Stimulated activated CD4-positive, alpha-beta T cell treated with anti-CD3 and anti-CD28 coated beads, Interleukin-15, amount 100 ng/mL, for 24 hours (primary cell): ENCODE measurements around the gene CD2BP2.
"Not testable (repeated sequence)": the region's sequence is repeated elsewhere in the genome, so short reads cannot be mapped to it uniquely, and the experiment has no call there.

Experiments
- DNase-seq: peaks from one replicate; pipeline ENCODE4 v3.0.0-alpha.2; 2020

Gene CD2BP2

GRCh38 chr16:30341971-30342370, 13.1 kb downstream of the CD2BP2 start:
- DNase-seq = not testable (repeated sequence)

GRCh38 chr16:30340621-30341020, 14.5 kb downstream of the CD2BP2 start:
- no peak for DNase-seq

GRCh38 chr16:30338715-30339114, 16.4 kb downstream of the CD2BP2 start:
- DNase-seq = not testable (repeated sequence)

DNA sequence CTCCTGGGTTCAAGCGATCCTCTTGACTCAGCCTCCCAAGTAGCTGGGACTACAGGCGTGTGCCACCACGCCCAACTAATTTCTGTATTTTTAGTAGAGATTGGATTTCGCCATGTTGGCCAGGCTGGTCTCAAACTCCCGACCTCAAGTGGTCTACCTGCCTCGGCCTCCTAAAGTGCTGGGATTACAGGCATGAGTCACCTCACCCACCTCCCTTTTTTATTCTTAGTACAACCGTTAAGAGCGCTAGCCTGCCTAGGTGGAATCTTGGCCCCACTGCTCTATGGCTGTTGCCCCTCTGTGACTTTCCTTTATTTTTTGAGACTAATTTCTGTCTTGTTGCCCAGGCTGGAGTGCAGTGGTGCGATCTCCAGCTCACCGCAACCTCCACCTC, 17.1 kb downstream of the CD2BP2 start:
- not testable (repeated sequence) for DNase-seq

DNA sequence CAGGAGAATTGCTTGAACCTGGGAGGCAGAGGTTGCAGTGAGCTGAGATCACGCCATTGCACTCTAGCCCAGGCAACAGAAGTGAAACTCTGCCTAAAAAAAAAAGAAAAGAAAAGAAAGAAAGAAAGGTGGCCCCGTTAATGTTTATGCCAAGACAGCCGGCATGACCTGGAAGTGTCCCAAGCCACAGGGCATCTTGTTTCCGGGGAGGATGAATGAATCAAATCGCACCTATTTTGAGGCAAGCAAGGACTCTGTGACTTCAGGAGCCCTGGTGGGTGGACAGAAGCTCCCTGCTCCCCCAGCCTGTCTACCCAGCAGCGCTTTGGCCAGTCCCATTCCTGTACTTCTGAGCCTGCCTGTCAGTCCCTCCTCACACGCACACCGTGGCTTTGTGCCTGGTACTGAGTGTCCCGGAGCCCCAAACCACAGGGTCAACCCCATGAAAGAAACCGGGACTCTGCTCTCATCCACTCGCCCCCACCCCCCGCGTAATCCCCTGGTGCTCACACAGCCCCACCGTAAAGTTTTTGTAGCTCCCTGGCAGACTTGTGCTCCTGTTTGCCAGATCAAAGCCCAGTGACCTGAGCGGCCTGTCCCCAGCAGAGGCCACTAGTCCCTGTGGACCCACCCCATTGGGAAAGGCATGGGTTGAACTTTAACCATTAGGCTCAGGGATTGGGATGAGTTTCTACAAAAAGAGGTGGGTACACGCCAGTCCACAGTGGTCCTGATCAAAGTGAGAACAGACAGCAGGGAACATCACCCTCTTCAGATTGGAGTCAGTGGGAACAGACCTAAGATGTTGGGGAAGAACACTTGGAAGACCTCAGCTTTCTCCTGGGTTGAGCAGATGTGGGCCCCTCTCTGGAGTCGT, 19.3 kb downstream of the CD2BP2 start:
- DNase-seq = peak; percentile 34

DNA sequence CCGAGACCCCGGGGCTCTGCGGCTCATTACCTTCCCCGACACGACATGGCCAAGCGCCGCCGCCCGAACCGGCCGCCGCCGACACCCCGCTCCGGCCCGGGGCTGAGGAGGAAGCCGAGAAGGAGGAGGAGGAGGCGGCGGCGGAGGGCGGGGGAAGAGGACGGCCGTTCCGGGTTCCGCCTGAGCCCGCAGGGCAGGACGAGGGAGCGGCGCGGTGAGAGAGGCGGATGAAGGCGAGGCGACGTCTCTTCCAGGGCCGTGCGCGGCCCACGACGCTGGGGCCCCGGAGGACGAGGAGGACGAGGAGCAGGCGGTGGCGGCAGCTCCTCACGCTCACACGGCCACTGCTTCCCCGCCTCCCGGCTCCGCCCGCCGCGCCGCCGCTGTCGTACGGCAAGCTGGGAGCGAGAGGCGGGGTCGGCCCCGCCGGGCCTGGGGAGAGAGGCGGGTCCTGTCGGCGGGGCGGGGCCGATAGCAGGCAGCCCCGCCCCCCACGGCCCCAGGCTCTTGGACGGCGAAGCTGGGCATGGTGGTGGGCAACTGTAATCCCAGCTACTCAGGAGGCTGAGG, 20.0 kb downstream of the CD2BP2 start:
- DNase-seq = peak; percentile 88

GRCh38 chr16:30334473-30334989, 20.6 kb downstream of the CD2BP2 start:
- peak; percentile 90 for DNase-seq

DNA sequence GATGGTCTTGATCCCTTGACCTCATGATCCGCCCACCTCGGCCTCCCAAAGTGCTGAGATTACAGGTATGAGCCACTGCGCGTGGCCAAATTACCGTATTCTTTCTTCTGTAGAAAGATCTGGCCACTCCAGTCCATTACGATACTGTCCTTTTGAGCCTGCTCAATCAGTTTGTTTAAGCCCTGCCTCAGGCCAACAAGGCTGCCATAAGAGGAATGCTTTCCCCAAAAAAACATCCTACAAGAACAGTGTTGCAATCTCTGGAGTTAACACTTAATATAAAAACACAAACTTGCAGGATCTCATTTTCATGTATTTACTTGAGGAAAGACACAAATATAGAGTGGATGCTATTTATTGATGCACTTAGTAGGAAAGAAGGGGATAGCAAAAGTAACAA, 30.9 kb downstream of the CD2BP2 start:
- not testable (repeated sequence) for DNase-seq

- DNase-seq = not testable (repeated sequence)
Observed at GRCh38 chr16:30318647-30319046, 36.5 kb downstream of the CD2BP2 start.

DNA sequence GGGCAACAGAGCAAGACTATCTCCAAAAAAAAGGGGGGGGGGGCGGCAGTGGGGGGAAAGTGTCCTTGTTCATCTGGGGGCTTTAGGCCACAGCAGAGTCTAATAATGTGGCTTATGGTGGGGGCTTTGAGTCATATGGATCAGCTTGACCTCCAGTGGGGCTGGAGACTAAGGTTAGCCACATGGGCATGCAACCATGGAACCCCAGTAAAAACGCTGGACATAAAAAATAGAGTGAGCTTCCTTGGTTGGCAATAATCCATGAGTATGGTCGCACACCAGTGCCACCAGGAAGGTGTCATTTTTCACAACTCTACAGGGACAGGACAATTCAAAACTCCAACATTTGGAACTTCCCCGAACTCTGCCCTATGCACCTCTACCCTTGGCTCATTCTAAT, 44.2 kb downstream of the CD2BP2 start:
- DNase-seq = not testable (repeated sequence)

DNA sequence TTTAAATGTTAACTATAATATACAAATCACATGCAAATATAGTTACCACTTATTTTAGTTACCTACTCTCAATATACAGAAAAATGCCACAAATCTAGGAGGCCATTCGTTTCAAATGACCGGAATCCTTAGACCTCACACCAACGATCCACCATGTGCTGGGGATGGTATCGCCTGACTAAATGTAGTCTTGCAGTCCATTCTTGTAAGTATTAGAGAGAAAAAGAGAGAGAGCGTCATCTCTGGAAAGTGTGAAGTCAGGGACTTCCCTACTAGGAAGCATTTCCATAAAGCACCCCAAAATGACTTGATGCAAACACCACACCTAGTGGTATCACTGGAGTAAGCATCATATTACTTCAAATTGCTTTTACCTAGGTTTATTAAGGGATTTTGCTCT, 45.9 kb downstream of the CD2BP2 start:
- DNase-seq = not testable (repeated sequence)
